HepG2 (cell line): ENCODE data around the gene TMPRSS15. TPM values are rescaled to one million over a fixed set of nuclear protein-coding genes. Genes with fewer than 3 reads are reported as not detected.

Experiments
- ATAC-seq: fragments of 200-7000 bp; cut with Tn5 transposase; 3 replicates; pipeline ENCODE4 v1.9.1; 2020; ENCODE audit warnings: mild to moderate bottlenecking, moderate library complexity
- BruUV-seq: library from RNA; stranded (reverse); fragments of 400-500 nt; replicated peaks from 2 replicates; lab custom pipeline; 2021; lab: Mats Ljungman, UMichigan
- CTCF ChIA-PET: fragments of 300-600 bp; formaldehyde crosslinking; extraction: SDS; loops from one replicate; lab custom pipeline; 2021; ENCODE audit warnings: low total read pairs, inconsistent platforms, low intra/inter-chr PET ratio; lab: Yijun Ruan, JAX
- POLR2A ChIA-PET: fragments of 350-600 bp; sonication (Branson Sonifier 250); formaldehyde crosslinking; loops from one replicate; lab custom pipeline; 2020; ENCODE audit warnings: antibody characterized with exemption, inconsistent platforms; lab: Yijun Ruan, JAX
- DNase-seq: peaks from one replicate; pipeline ENCODE4 v3.0.0-alpha.2; 2015; ENCODE audit warnings: low spot score
- FAIRE-seq: peaks from 3 replicates; lab custom pipeline; 2011; peaks lifted over from hg19 to GRCh38; lab: Jason Lieb, UNC
- H2AFZ ChIP-seq: one replicate; pipeline ENCODE4 v1.6.1; 2011; ENCODE audit warnings: low read length, inconsistent platforms
- H3K27ac ChIP-seq: fragments of 300-600 bp; 3 replicates; pipeline ENCODE4 v1.8.0; 2011; ENCODE audit warnings: mixed run types, mild to moderate bottlenecking, mixed read lengths, low read length, inconsistent platforms; ENCODE audit not compliant: insufficient read depth; ENCODE audit errors: extremely low read length
- H3K27me3 ChIP-seq, 2 experiments: fragments of 200-600 bp in 1 of 2; 2 replicates in 1 of 2; 3 replicates in 1 of 2; pipeline versions ENCODE4 v1.6.0 to v1.8.0; 2011; ENCODE audit warnings: low read length in 2 of 2, mild to moderate bottlenecking in 2 of 2, moderate library complexity in 2 of 2, inconsistent platforms in 1 of 2; ENCODE audit not compliant: insufficient read depth in 2 of 2, control insufficient read depth in 1 of 2
- H3K36me3 ChIP-seq, 2 experiments: fragments of 200-600 bp in 1 of 2; replicated peaks in 1 of 2; 2 replicates in 1 of 2; 3 replicates in 1 of 2; pipeline versions ENCODE4 v1.5.1 to v1.8.0; 2011; ENCODE audit warnings: low read length in 2 of 2, inconsistent platforms in 1 of 2; ENCODE audit not compliant: insufficient read depth in 2 of 2, control insufficient read depth in 1 of 2
- H3K4me1 ChIP-seq: 2 replicates; pipeline ENCODE4 v1.5.1; 2012; ENCODE audit warnings: low read length, inconsistent platforms; ENCODE audit not compliant: insufficient read depth
- H3K4me2 ChIP-seq: 2 replicates; pipeline ENCODE4 v1.6.0; 2011; ENCODE audit warnings: low read depth, low read length, inconsistent platforms
- H3K4me3 ChIP-seq, 3 experiments: fragments of 200-600 bp in 1 of 3; sonication (generic), shearing (Covaris generic) in 1 of 3; replicated peaks in 1 of 3; 2 replicates each; pipeline ENCODE4 v1.5.1; 2011 to 2016; ENCODE audit warnings: low read length in 3 of 3, inconsistent platforms in 2 of 3, low read depth in 2 of 3, mild to moderate bottlenecking in 2 of 3, control low read depth in 1 of 3, mixed read lengths in 1 of 3; ENCODE audit not compliant: insufficient read depth in 1 of 3
- H3K79me2 ChIP-seq: one replicate; pipeline ENCODE4 v1.6.1; 2011; ENCODE audit warnings: low read length, inconsistent platforms; ENCODE audit not compliant: insufficient read depth
- H3K9ac ChIP-seq: 2 replicates; pipeline ENCODE4 v1.6.0; 2011; ENCODE audit warnings: mild to moderate bottlenecking, low read depth, low read length, inconsistent platforms; ENCODE audit not compliant: insufficient read depth
- H3K9me3 ChIP-seq: 2 replicates; pipeline ENCODE4 v1.5.1; 2012; ENCODE audit warnings: mild to moderate bottlenecking, low read length
- H4K20me1 ChIP-seq: 2 replicates; pipeline ENCODE4 v1.6.0; 2011; ENCODE audit warnings: inconsistent platforms, mild to moderate bottlenecking, low read length, moderate library complexity; ENCODE audit not compliant: insufficient read depth
- CREM ChIP-seq, 2 experiments: sonication (generic) in 1 of 2; formaldehyde crosslinking in 1 of 2; IDR thresholded peaks; 2 replicates each; pipeline versions ENCODE4 v1.4.0 to v1.6.1; 2016 to 2020; ENCODE audit warnings: antibody characterized with exemption in 1 of 2, mild to moderate bottlenecking in 1 of 2, missing genetic modification reagents in 1 of 2
- NFKB2 ChIP-seq: sonication (generic); formaldehyde crosslinking; IDR thresholded peaks from 2 replicates; pipeline ENCODE4 v1.4.0; 2020; ENCODE audit warnings: missing genetic modification reagents, borderline replicate concordance
- PCBP1 ChIP-seq: fragments of 200-400 bp; formaldehyde crosslinking; IDR thresholded peaks from 2 replicates; pipeline ENCODE4 v1.6.1; 2017; ENCODE audit warnings: mild to moderate bottlenecking, low read depth, low read length, borderline replicate concordance
- SOX5 ChIP-seq: IDR thresholded peaks from 2 replicates; pipeline ENCODE4 v1.6.1; 2016; ENCODE audit warnings: borderline replicate concordance
- TEF ChIP-seq: sonication (generic); formaldehyde crosslinking; IDR thresholded peaks from 2 replicates; pipeline ENCODE4 v1.5.0; 2020; ENCODE audit warnings: missing genetic modification reagents
- ZBTB8A ChIP-seq: sonication (generic); formaldehyde crosslinking; IDR thresholded peaks from 2 replicates; pipeline ENCODE4 v1.4.0; 2020; ENCODE audit warnings: mild to moderate bottlenecking, low read depth, missing genetic modification reagents, borderline replicate concordance
- ZNF318 ChIP-seq: sonication (generic); formaldehyde crosslinking; IDR thresholded peaks from 2 replicates; pipeline ENCODE4 v1.4.0; 2020; ENCODE audit warnings: mild to moderate bottlenecking, missing genetic modification reagents
- WGBS: methylation state at CpG from one replicate; pipeline ENCODE4 v1.1.6; 2017; ENCODE audit warnings: low lambda C conversion rate; 5-methylcytosine and 5-hydroxymethylcytosine counted together
- in situ Hi-C: cut with HindIII; loops from 2 replicates; pipeline ENCODE4 v1.10.0; 2017; ENCODE audit warnings: low pct_unique_long_range_greater_than_20kb; ENCODE audit not compliant: extremely low pct_ligation_motif_present
- intact Hi-C: fragments of 100-400 bp; cut with micrococcal nuclease; formaldehyde crosslinking; loops from one replicate; pipeline ENCODE4 v1.10.0; 2022; ENCODE audit not compliant: unreplicated experiment
- polyA plus RNA-seq, 8 experiments: library from polyadenylated mRNA; depleted of rRNA in 3 of 8; stranded (reverse) in 7 of 8; unstranded in 1 of 8; fragments of >200 nt; fragmentation: Illumina TruSeq in 4 of 8; extraction: Trizol in 4 of 8; gene quantifications; 2 replicates each; pipeline versions ENCODE4 v1.2.1 to v1.2.3, GENCODE V29; 2011 to 2016; ENCODE audit warnings: low read depth in 4 of 8, missing spikeins in 1 of 8, mixed read lengths in 1 of 8; ENCODE audit not compliant: insufficient read depth in 1 of 8
- total RNA-seq, 5 experiments: library from RNA; depleted of rRNA; stranded (reverse); fragments of >200 nt; fragmentation: Illumina TruSeq; extraction: Trizol; gene quantifications; 2 replicates each; pipeline ENCODE4 v1.2.3, GENCODE V29; 2016; ENCODE audit warnings: low read depth in 1 of 5

Gene TMPRSS15
- total and polyA plus RNA-seq, 2 of the 13 experiments (the other 11 are each of a cell fraction or from before 2014, with no cell fraction given): not detected

GRCh38 chr21:18451670-18452069 lies 48.1 kb upstream of the TMPRSS15 start:
- FAIRE-seq: no peak

GRCh38 chr21:18449605-18450550 lies 46.3 kb upstream of the TMPRSS15 start:
- H3K4me2 ChIP-seq: no peak overlapping the region
- H2AFZ ChIP-seq: no peak overlapping the region
- no peak for FAIRE-seq
- DNase-seq: no peak
- ATAC-seq: no peak
- no peaks in the 10 kb centered on the region for H3K36me3 ChIP-seq
- peaks cover 90% of the 10 kb centered on the region for H3K9me3 ChIP-seq
- intact Hi-C loops (no loop called here), in situ Hi-C loops (no loop called here)
- POLR2A ChIA-PET: no interaction called here
- CTCF ChIA-PET: no interaction called here
- no peaks in the 10 kb centered on the region for H3K4me1 ChIP-seq
- H3K27ac ChIP-seq: no peak overlapping the region
- H3K27me3 ChIP-seq: no peaks in the 10 kb centered on the region
- BruUV-seq: no TSS peak
- no peak overlapping the region for H3K9ac ChIP-seq
- WGBS: 1% methylated on average over 8 of the region's 8 CpGs
- no peaks in the 10 kb centered on the region for H3K79me2 ChIP-seq
- H4K20me1 ChIP-seq: no peaks in the 10 kb centered on the region
- H3K4me3 ChIP-seq: no peak overlapping the region
- TF ChIP-seq ZNF318: no peak

More at GRCh38 chr21:18451670-18452069, 48.1 kb upstream of the TMPRSS15 start:
- no peaks in the 10 kb centered on the region for H3K36me3 ChIP-seq
- H3K27me3 ChIP-seq: no peaks in the 10 kb centered on the region
- intact Hi-C loops: no loop called here
- BruUV-seq: no TSS peak
- no peak overlapping the region for H3K4me3 ChIP-seq
- H3K4me2 ChIP-seq: no peak overlapping the region
- no peak for TF ChIP-seq CREM (IDR thresholded peaks at IDR 0.05)
- TF ChIP-seq CREM (CRISPR knock-in tag; IDR thresholded peaks at IDR 0.05): no peak
- no peak for TF ChIP-seq PCBP1
- TF ChIP-seq TEF: no peak
- no peak for TF ChIP-seq NFKB2 (CRISPR knock-in tag)
- TF ChIP-seq SOX5 (CRISPR knock-in tag): no peak
- TF ChIP-seq ZBTB8A (CRISPR knock-in tag): no peak
- TF ChIP-seq, all 625 proteins: peak for 0
- ChIA-PET POLR2A (no interaction called here), CTCF (no interaction called here)
- ATAC-seq (no peak), DNase-seq (no peak)
- Histone ChIP-seq H3K79me2 (no peaks in the 10 kb centered on the region), H4K20me1 (no peaks in the 10 kb centered on the region), H3K27ac (no peak overlapping the region), H3K9me3 (peaks cover 81% of the 10 kb centered on the region), H3K9ac (no peak overlapping the region), H2AFZ (no peak overlapping the region), H3K4me1 (no peaks in the 10 kb centered on the region)
- 3% methylated on average over 2 of the region's 2 CpGs for WGBS
- in situ Hi-C loops: no loop called here
